Pancreas (tissue), 10 donors: ENCODE results near the gene HDAC4. TPM values are rescaled to one million over a fixed set of nuclear protein-coding genes. Genes with fewer than 3 reads are reported as not detected.

ENCODE experiments used
- ATAC-seq, 4 donors: fragments of 200-7000 bp; cut with Tn5 transposase; one replicate each; pipeline versions ENCODE4 v1.8.0 to v1.9.1; 2020; ENCODE audit warnings: mild to moderate bottlenecking in 4 of 4, moderate library complexity in 4 of 4
- DNase-seq, 6 donors: peaks; one replicate each; pipeline ENCODE4 v3.0.0-alpha.2; 2020
- FAIRE-seq: peaks from 2 replicates; lab custom pipeline; 2012; peaks lifted over from hg19 to GRCh38; lab: Jason Lieb, UNC
- H3K27ac ChIP-seq, 4 donors: fragments of 200-600 bp; sonication (generic); 1 replicate in 3 of 4; 2 replicates in 1 of 4; pipeline versions ENCODE4 v1.5.0 to v1.8.0; 2020
- H3K27me3 ChIP-seq, 4 donors: fragments of 200-600 bp; one replicate each; pipeline ENCODE4 v1.8.0; 2021
- H3K36me3 ChIP-seq, 3 donors: fragments of 200-600 bp; sonication (generic) in 1 of 3; one replicate each; pipeline versions ENCODE4 v1.5.0 to v1.8.0; 2020 to 2021
- H3K4me1 ChIP-seq, 3 donors: fragments of 200-600 bp; one replicate each; pipeline ENCODE4 v1.8.0; 2021
- H3K4me3 ChIP-seq, 4 donors: fragments of 200-600 bp; sonication (generic) in 2 of 4; one replicate each; pipeline versions ENCODE4 v1.5.0 to v1.8.0; 2020 to 2021
- H3K9me3 ChIP-seq, 4 donors: fragments of 200-600 bp; one replicate each; pipeline ENCODE4 v1.8.0; 2021
- CTCF ChIP-seq, 4 donors: fragments of 200-600 bp; sonication (generic) in 3 of 4; IDR thresholded peaks; one replicate each; pipeline versions ENCODE4 v1.5.0 to v1.8.0; 2021; ENCODE audit warnings: antibody characterized with exemption in 4 of 4
- WGBS, 2 donors: extraction: QIAGEN DNeasy Blood & Tissue Kit; methylation state at CpG; one replicate each; pipeline ENCODE4 v1.1.7; 2013; 5-methylcytosine and 5-hydroxymethylcytosine counted together
- intact Hi-C, 3 donors: fragments of 100-400 bp; cut with DNase I; formaldehyde crosslinking; loops; one replicate each; pipeline versions ENCODE4 v1.11.1 to v1.14.2; 2022
- polyA plus RNA-seq, 2 donors: library from polyadenylated mRNA; stranded (reverse); fragments of 200-250 nt; gene quantifications; one replicate each; pipeline ENCODE4 v1.2.3, GENCODE V29; 2013
- total RNA-seq, 6 donors: library from RNA; stranded (reverse); fragmentation: NEBNext Ultra II Directional in 4 of 6; extraction: Animal tissue kit (Norgen Biotek cat#: 25700) in 4 of 6; gene quantifications; one replicate each; pipeline versions ENCODE4 v1.2.1 to v1.2.4, GENCODE V29; 2021 to 2023
- donor health status: healthy with polysubstance abuse.
- donor health status: DM: no; HTN: no; CAD: no; lungs with moderate emphysema.
- donor health status: DM: no; HTN: no; CAD: no.
- donor health status: control.
- donor health status: control.
- donor health status: Bipolar disorder and iron deficiency.
- donor health status: DM: yes; HTN: yes; CAD: no.
- donor health status: DM: no; HTN: no; CAD: no.
- donor health status: DM: no; HTN: no; CAD: no.
- donor health status: DM: yes; HTN: yes; CAD: no.

The HDAC4 gene
- total and polyA plus RNA-seq, 8 donors: 8.2 to 31.8 (median 16.6) TPM

DNA sequence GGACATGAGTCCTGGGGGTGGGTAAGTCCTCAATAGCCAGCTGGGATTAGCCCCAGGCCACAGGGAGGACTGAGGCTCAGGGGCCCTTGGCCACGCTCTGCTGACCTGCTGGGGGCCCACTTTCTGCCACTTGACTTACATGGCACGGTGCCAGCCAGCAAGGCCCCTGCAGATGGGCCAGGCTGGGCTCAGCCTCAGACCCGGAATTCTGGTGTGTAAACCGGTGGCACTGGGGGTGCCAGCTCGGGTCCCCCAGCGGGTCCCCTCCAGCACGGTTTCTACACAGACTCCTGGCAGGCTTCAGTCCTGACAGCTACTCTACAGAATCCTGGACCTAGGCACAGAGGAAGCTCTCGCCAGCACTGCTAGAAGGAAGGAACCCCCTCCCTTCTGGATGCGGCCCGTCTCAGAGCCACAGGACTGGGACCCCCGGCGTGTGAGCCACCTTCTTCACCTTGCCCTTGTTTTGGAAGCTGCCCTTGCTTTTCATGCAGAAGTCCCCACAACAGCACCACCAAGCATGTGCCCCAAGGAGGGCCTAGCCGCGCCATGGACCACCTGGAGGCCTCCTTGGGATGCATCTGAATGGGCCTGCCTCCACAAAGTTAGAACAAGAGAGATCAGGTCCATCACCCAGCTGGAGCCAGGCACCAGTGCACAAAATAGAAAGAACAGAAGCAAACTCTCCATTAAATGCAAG lies 8.0 kb downstream of the HDAC4 start:
- H3K27me3 ChIP-seq: no peaks in the 10 kb centered on the region
- peaks cover 0 to 5% (median 0%) of the 10 kb centered on the region in 3 donors for H3K4me1 ChIP-seq
- 90 to 92% methylated on average over 14 of the region's 14 CpGs for WGBS, 2 donors
- ATAC-seq (no peak), DNase-seq (peak in 1 of 6 donors; percentile 38), FAIRE-seq (no peak)
- intact Hi-C loops: no loop called here
- no peaks in the 10 kb centered on the region for H3K9me3 ChIP-seq
- no peaks in the 10 kb centered on the region for H3K36me3 ChIP-seq
- no peak overlapping the region for H3K4me3 ChIP-seq
- no peak for TF ChIP-seq CTCF (IDR thresholded peaks at IDR 0.05)
- no peak overlapping the region for H3K27ac ChIP-seq

- Histone ChIP-seq H3K27me3 (no peaks in the 10 kb centered on the region), H3K4me3 (no peak overlapping the region), H3K36me3 (no peaks in the 10 kb centered on the region), H3K9me3 (no peaks in the 10 kb centered on the region), H3K4me1 (peaks cover 0 to 5% (median 0%) of the 10 kb centered on the region in 3 donors), H3K27ac (no peak overlapping the region)
- ATAC-seq (no peak), FAIRE-seq (no peak), DNase-seq (no peak)
- 92 to 93% methylated on average over 12 of the region's 12 CpGs for WGBS, 2 donors
- TF ChIP-seq CTCF (IDR thresholded peaks at IDR 0.05): no peak
- intact Hi-C loops: no loop called here
Observed at GRCh38 chr2:239392072-239392357, 8.8 kb downstream of the HDAC4 start.

DNA sequence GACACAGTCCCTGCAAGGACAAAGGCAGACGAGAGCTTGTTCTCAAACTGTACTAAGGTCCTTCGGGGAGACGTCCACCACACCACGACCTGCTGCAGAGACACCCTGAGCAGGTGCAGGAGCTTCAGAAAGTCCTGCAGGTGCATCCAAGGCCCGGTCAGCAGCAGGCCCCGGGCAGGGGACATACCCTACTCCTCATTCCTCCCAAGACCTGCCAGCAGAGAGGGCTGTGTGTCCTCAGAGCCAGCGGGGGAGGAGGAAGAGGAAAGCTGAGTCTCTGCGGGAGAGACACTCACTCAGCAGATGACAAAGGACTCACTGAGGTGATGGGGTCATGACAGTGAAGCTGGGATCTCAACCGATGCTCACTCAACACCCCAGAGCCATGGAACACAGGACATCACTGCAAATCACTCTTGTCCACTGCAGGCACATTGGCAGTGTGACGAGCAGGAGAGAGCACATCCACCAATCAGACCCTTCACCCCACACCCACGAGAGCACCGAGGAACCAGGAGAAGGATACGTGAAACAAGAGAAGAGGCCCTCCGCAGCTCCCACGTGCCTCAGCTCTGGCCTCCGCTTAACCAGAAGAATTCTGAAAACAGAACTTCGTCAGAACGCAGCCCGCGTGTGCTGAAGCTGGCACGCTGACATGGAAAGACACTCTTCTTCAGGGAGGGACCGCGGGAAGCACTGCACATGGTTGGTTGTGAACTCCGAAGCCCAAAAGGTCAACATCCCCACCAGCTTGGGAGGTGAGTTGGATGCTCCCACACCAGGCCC lies 9.3 kb downstream of the HDAC4 start:
- DNase-seq: no peak
- FAIRE-seq: no peak
- no peak overlapping the region for H3K27ac ChIP-seq
- WGBS, 2 donors: 82 to 88% methylated on average over 24 of the region's 24 CpGs
- H3K9me3 ChIP-seq: no peaks in the 10 kb centered on the region
- intact Hi-C loops: no loop called here
- no peaks in the 10 kb centered on the region for H3K27me3 ChIP-seq
- no peak overlapping the region for H3K4me3 ChIP-seq
- no peak for ATAC-seq
- peaks cover 0 to 5% (median 0%) of the 10 kb centered on the region in 3 donors for H3K4me1 ChIP-seq
- H3K36me3 ChIP-seq: no peaks in the 10 kb centered on the region
- TF ChIP-seq CTCF (IDR thresholded peaks at IDR 0.05): no peak

DNA sequence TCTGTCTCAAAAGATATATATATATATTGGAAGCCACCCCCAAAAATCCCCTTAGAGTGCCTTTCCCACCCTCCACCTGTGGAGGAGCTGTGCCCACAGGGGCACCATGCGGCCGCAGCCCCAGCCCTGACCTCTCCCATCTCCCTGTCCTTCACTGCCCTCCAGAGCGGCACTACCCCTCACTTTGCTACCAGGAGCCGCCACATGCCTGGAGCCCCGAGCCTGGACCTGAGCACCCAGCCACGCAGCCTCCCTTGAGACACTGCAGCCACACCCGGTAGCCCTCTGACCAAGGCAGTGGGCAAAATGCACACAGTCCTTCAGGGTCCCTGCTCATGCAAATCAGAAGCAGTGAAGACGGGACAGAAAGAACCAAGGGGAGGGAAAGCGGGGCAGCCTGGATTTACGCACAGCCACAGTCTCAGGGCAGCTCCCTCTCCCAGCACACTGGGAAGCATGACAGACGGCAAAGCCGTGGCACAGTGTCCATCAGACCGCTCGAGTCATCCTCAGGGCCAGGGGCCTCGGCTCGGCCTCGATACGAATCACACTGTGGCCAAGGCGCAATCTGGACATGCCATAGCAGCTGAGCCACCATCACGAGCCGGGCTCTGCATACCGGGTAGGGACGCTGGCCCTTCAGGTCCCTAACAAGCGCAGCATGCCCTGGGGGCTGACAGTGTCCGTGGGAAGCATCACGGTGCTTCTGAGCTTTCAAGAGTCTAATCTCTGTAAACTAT lies 10.1 kb downstream of the HDAC4 start:
- Histone ChIP-seq H3K9me3 (no peaks in the 10 kb centered on the region), H3K4me1 (peaks cover 0 to 5% (median 0%) of the 10 kb centered on the region in 3 donors), H3K27me3 (no peaks in the 10 kb centered on the region), H3K27ac (no peak overlapping the region), H3K36me3 (no peaks in the 10 kb centered on the region), H3K4me3 (no peak overlapping the region)
- DNase-seq (peak in 1 of 6 donors; percentile 10), ATAC-seq (no peak), FAIRE-seq (no peak)
- intact Hi-C loops: no loop called here
- no peak for TF ChIP-seq CTCF (IDR thresholded peaks at IDR 0.05)
- 92 to 95% methylated on average over 26 of the region's 26 CpGs for WGBS, 2 donors
